Adrenal gland (tissue), 12 donors: ENCODE measurements around the gene RIGI. TPM values are rescaled to one million over a fixed set of nuclear protein-coding genes. Genes with fewer than 3 reads are reported as not detected.
A peak's percentile ranks its signal among the peaks of the same experiment; 100 is the strongest.

ENCODE experiments used
- DNase-seq, 7 donors: peaks; one replicate each; pipeline ENCODE4 v3.0.0-alpha.2; 2019 to 2020
- H3K27ac ChIP-seq, 5 donors: fragments of 200-600 bp; sonication (generic) in 4 of 5; 1 replicate in 3 of 5; 2 replicates in 2 of 5; pipeline versions ENCODE4 v1.5.1 to v1.8.0; 2016 to 2020; ENCODE audit warnings: mild to moderate bottlenecking in 1 of 5
- H3K27me3 ChIP-seq: fragments of 200-600 bp; 2 replicates; pipeline ENCODE4 v1.8.0; 2021
- H3K36me3 ChIP-seq, 2 donors: fragments of 200-600 bp; replicated peaks in 1 of 2; 1 replicate in 1 of 2; 2 replicates in 1 of 2; pipeline versions ENCODE4 v1.5.1 to v1.8.0; 2018 to 2022
- H3K4me1 ChIP-seq, 2 donors: fragments of 200-600 bp; replicated peaks in 1 of 2; 1 replicate in 1 of 2; 2 replicates in 1 of 2; pipeline versions ENCODE4 v1.5.1 to v1.8.0; 2018 to 2021
- H3K4me3 ChIP-seq, 4 donors: fragments of 200-600 bp; sonication (generic) in 3 of 4; one replicate each; pipeline ENCODE4 v1.5.1; 2016 to 2018
- H3K9me3 ChIP-seq, 3 donors: fragments of 200-600 bp; sonication (generic) in 1 of 3; replicated peaks in 1 of 3; 1 replicate in 2 of 3; 2 replicates in 1 of 3; pipeline versions ENCODE4 v1.5.1 to v1.8.0; 2016 to 2021
- POLR2A ChIP-seq, 2 donors: fragments of 450-650 bp; IDR thresholded peaks; one replicate each; pipeline ENCODE4 v1.6.1; 2017; ENCODE audit warnings: antibody characterized with exemption in 2 of 2, mild to moderate bottlenecking in 2 of 2, moderate library complexity in 1 of 2
- WGBS, 4 donors: extraction: QIAGEN DNeasy Blood & Tissue Kit in 2 of 4; methylation state at CpG; one replicate each; pipeline versions ENCODE4 v1.1.5 to v1.1.7; 2013 to 2017; 5-methylcytosine and 5-hydroxymethylcytosine counted together
- intact Hi-C, 2 donors: fragments of 100-400 bp; cut with DNase I; formaldehyde crosslinking; loops; one replicate each; pipeline versions ENCODE4 v1.14.1 to v1.15.0; 2022 to 2023
- polyA plus RNA-seq, 3 donors: library from polyadenylated mRNA; stranded (reverse); fragments of 200-250 nt in 2 of 3; fragments of 350-450 nt in 1 of 3; fragmentation: Illumina TruSeq in 1 of 3; extraction: RNeasy Lipid Tissue Mini Kit (QIAGEN cat#74804) in 1 of 3; gene quantifications; one replicate each; pipeline ENCODE4 v1.2.3, GENCODE V29; 2013 to 2014
- total RNA-seq, 9 donors: library from RNA; depleted of rRNA in 4 of 9; stranded (reverse); fragments of >200 nt in 4 of 9; fragments of 120-200 nt in 1 of 9; fragmentation: NEBNext Ultra II Directional in 1 of 9; extraction: Animal tissue kit (Norgen Biotek cat#: 25700) in 1 of 9; gene quantifications; one replicate each; pipeline versions ENCODE4 v1.1.0 to v1.2.4, GENCODE V29; 2013 to 2023
- TF ChIP-seq, protein P1 (sequence below), 6 experiments: fragments of 450-650 bp in 4 of 6; fragments of 200-600 bp in 2 of 6; sonication (generic) in 1 of 6; IDR thresholded peaks; 1 replicate in 5 of 6; 2 replicates in 1 of 6; pipeline versions ENCODE4 v1.5.1 to v1.8.0; 2016 to 2021; ENCODE audit warnings: antibody characterized with exemption in 6 of 6, mild to moderate bottlenecking in 2 of 6, moderate library complexity in 1 of 6
- donor health status: healthy with polysubstance abuse.
- donor health status: Bipolar disorder and iron deficiency.
- donor health status: DM: yes; HTN: yes; CAD: no.
- donor health status: DM: no; HTN: no; CAD: no.
- donor health status: DM: no; HTN: no; CAD: no.
- donor health status: DM: yes; HTN: yes; CAD: no.

Gene RIGI
- total and polyA plus RNA-seq, 12 donors, result 4.4 to 13.2 (median 7.9) TPM

DNA sequence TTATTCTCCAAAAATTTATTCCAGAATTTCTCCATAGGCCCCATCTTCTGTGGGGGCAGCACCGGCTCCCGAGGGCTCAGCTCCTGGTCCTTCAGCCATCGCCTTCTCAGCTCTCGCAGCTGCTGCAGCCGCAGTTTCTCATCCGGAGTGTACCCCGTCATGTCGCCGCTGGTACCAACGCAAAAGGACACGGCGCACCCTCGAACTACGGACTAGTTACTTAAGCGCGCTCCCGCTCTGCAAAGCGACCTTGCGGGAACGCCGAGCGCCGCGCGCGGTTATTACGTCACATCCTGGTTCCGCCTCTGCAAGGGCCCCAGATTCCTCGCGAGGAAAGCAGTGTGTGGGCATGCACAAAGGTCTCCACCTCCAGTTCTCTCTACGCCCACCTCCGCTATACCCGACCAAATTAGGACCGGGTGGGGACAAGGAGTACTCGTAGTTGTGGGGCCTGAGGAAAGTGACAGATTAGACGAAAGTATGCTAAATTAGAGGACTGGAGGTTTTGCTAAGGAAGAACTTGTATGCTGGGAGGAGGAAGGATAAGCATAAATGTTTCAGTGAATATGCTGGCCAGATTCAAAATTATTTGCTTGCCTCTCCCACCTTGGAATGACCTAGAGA is 47.0 kb upstream of the RIGI start, which contains the start of gene NDUFB6:
Gene NDUFB6 (minus strand): TSS at position 260 of the 624 bp plus-strand sequence. CDS start 99 bp downstream, at position 161.
- intact Hi-C loops, result no loop called here
- peak within 1 kb of the TSS; percentile 8 to 88 (median 73) for H3K27ac ChIP-seq
- H3K4me3 ChIP-seq, result peak within 1 kb of the TSS; percentile 11 to 84 (median 78)
- peak; percentile 52 to 84 for TF ChIP-seq POLR2A (IDR thresholded peaks at IDR 0.05)
- TF ChIP-seq, protein P1, sequence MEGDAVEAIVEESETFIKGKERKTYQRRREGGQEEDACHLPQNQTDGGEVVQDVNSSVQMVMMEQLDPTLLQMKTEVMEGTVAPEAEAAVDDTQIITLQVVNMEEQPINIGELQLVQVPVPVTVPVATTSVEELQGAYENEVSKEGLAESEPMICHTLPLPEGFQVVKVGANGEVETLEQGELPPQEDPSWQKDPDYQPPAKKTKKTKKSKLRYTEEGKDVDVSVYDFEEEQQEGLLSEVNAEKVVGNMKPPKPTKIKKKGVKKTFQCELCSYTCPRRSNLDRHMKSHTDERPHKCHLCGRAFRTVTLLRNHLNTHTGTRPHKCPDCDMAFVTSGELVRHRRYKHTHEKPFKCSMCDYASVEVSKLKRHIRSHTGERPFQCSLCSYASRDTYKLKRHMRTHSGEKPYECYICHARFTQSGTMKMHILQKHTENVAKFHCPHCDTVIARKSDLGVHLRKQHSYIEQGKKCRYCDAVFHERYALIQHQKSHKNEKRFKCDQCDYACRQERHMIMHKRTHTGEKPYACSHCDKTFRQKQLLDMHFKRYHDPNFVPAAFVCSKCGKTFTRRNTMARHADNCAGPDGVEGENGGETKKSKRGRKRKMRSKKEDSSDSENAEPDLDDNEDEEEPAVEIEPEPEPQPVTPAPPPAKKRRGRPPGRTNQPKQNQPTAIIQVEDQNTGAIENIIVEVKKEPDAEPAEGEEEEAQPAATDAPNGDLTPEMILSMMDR (IDR thresholded peaks at IDR 0.05), result no peak
- H3K9me3 ChIP-seq, result no peaks in the 10 kb centered on the region
- H3K27me3 ChIP-seq, result no peaks in the 10 kb centered on the region
- peaks cover 8 to 26% of the 10 kb centered on the region in 2 donors for H3K4me1 ChIP-seq
- 0% methylated on average over 21 to 36 of the region's 36 CpGs for WGBS, 4 donors
- H3K36me3 ChIP-seq, result peaks cover 0 to 4% of the 10 kb centered on the region in 2 donors
- peak; percentile 91 to 96 (median 94) for DNase-seq

- WGBS, 4 donors, result 1 to 2% (median 1%) methylated on average over 16 to 17 of the region's 17 CpGs
- DNase-seq, result peak; percentile 51 to 87 (median 73)
- intact Hi-C loops, result no loop called here
- H3K9me3 ChIP-seq, result no peaks in the 10 kb centered on the region
- H3K4me3 ChIP-seq, result peak overlapping the region; percentile 11 to 84 (median 78)
- H3K27me3 ChIP-seq, result no peaks in the 10 kb centered on the region
- TF ChIP-seq, protein P1 (IDR thresholded peaks at IDR 0.05), result peak; percentile 28 to 76 (median 70)
- no peak for TF ChIP-seq POLR2A (IDR thresholded peaks at IDR 0.05)
- peak overlapping the region; percentile 8 to 88 (median 73) for H3K27ac ChIP-seq
- peaks cover 0 to 12% of the 10 kb centered on the region in 2 donors for H3K36me3 ChIP-seq
- peaks cover 8 to 26% of the 10 kb centered on the region in 2 donors for H3K4me1 ChIP-seq
These were observed 46.2 kb upstream of the RIGI start for GRCh38 chr9:32571969-32572899.

DNA sequence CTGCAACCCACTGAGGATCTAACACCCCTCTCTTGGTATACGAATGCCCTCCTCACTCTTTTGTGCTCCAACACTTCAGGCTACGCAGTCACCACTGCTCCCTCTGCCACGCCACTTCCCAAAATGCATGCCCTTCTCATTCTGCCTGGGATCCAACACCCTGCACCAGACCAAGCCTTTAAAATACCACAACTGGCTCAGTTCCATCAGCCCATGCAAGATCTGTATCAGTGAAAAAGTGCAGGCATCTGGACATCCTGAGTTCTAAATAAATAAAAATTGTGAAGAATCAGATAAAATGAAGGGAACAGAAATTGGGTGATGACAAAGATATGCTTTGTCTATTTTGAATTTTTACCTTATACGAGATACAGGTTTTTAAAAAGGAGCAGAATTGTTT is 44.3 kb upstream of the RIGI start:
- 89 to 94% (median 91%) methylated on average over 4 of the region's 4 CpGs for WGBS, 4 donors
- peaks cover 8 to 26% of the 10 kb centered on the region in 2 donors for H3K4me1 ChIP-seq
- no peak overlapping the region for H3K27ac ChIP-seq
- H3K4me3 ChIP-seq, result no peak overlapping the region
- H3K9me3 ChIP-seq, result no peaks in the 10 kb centered on the region
- TF ChIP-seq, protein P1 (IDR thresholded peaks at IDR 0.05), result no peak
- no peak for TF ChIP-seq POLR2A (IDR thresholded peaks at IDR 0.05)
- H3K27me3 ChIP-seq, result no peaks in the 10 kb centered on the region
- peaks cover 0 to 28% of the 10 kb centered on the region in 2 donors for H3K36me3 ChIP-seq
- intact Hi-C loops, result no loop called here
- no peak for DNase-seq

GRCh38 chr9:32566770-32567169 is 40.8 kb upstream of the RIGI start:
- Histone ChIP-seq H3K4me3 (no peak overlapping the region), H3K4me1 (peaks cover 4 to 17% of the 10 kb centered on the region in 2 donors), H3K27me3 (no peaks in the 10 kb centered on the region), H3K9me3 (no peaks in the 10 kb centered on the region), H3K36me3 (peaks cover 0 to 33% of the 10 kb centered on the region in 2 donors), H3K27ac (no peak overlapping the region)
- WGBS, 4 donors, result 94 to 97% (median 96%) methylated on average over 10 to 26 of the region's 26 CpGs
- intact Hi-C loops, result no loop called here
- no peak for TF ChIP-seq POLR2A (IDR thresholded peaks at IDR 0.05)
- TF ChIP-seq, protein P1 (IDR thresholded peaks at IDR 0.05), result no peak
- DNase-seq, result no peak
